ENCODE measurements around the gene TP63.
"Not testable (repeated sequence)": the region's sequence is repeated elsewhere in the genome, so short reads cannot be mapped to it uniquely, and the experiment has no call there.

Gene TP63

GRCh38 chr3:189625572-189625971, 5.6 kb upstream of the TP63 start:
- no peak for DNase-seq (ENCODE audit: low spot score)

GRCh38 chr3:189626286-189626685, 4.9 kb upstream of the TP63 start:
- no peak for DNase-seq (ENCODE audit: low spot score)

- DNase-seq (ENCODE audit: low spot score), result no peak
Observed at GRCh38 chr3:189629803-189630455, 1.3 kb upstream of the TP63 start.

- peak; percentile 8 for DNase-seq (ENCODE audit: low spot score)
Observed at GRCh38 chr3:189630767-189631372, 319 bp upstream of the TP63 start.

- DNase-seq (ENCODE audit: low spot score), result no peak
Observed at GRCh38 chr3:189631409-189631808, 220 bp downstream of the TP63 start.

GRCh38 chr3:189632242-189632641, 1.1 kb downstream of the TP63 start:
- DNase-seq (ENCODE audit: low spot score), result no peak

GRCh38 chr3:189635339-189635738, 4.2 kb downstream of the TP63 start:
- DNase-seq (ENCODE audit: low spot score), result no peak

- DNase-seq (ENCODE audit: low spot score), result no peak
Observed at GRCh38 chr3:189636048-189636447, 4.9 kb downstream of the TP63 start.

- no peak for DNase-seq (ENCODE audit: low spot score)
Observed at GRCh38 chr3:189637750-189638149, 6.6 kb downstream of the TP63 start.

- DNase-seq (ENCODE audit: low spot score), result no peak
Observed at GRCh38 chr3:189638276-189639031, 7.3 kb downstream of the TP63 start.

- peak; percentile 13 for DNase-seq (ENCODE audit: low spot score)
Observed at GRCh38 chr3:189641776-189642175, 10.6 kb downstream of the TP63 start.

- DNase-seq (ENCODE audit: low spot score), result no peak
Observed at GRCh38 chr3:189646853-189647542, 15.8 kb downstream of the TP63 start.

GRCh38 chr3:189652042-189652441, 20.9 kb downstream of the TP63 start:
- DNase-seq (ENCODE audit: low spot score), result no peak

- DNase-seq (ENCODE audit: low spot score), result no peak
Observed at GRCh38 chr3:189655617-189656016, 24.4 kb downstream of the TP63 start.

GRCh38 chr3:189659571-189659970, 28.4 kb downstream of the TP63 start:
- DNase-seq (ENCODE audit: low spot score), result no peak

GRCh38 chr3:189664311-189664710, 33.1 kb downstream of the TP63 start:
- DNase-seq (ENCODE audit: low spot score), result no peak

GRCh38 chr3:189672346-189672745, 41.2 kb downstream of the TP63 start:
- DNase-seq (ENCODE audit: low spot score), result not testable (repeated sequence)

GRCh38 chr3:189673535-189673934, 42.3 kb downstream of the TP63 start:
- DNase-seq (ENCODE audit: low spot score), result no peak

- DNase-seq (ENCODE audit: low spot score), result no peak
Observed at GRCh38 chr3:189674249-189674913, 43.2 kb downstream of the TP63 start.

- no peak for DNase-seq (ENCODE audit: low spot score)
Observed at GRCh38 chr3:189677667-189678066, 46.5 kb downstream of the TP63 start.

GRCh38 chr3:189680723-189681122, 49.5 kb downstream of the TP63 start:
- DNase-seq (ENCODE audit: low spot score), result no peak
